H1 (cell line): ENCODE results near the gene NRXN2. TPM values are rescaled to one million over a fixed set of nuclear protein-coding genes. Genes with fewer than 3 reads are reported as not detected.
A peak's percentile ranks its signal among the peaks of the same experiment; 100 is the strongest.

Experiments used
- CTCF ChIA-PET: fragments of 300-600 bp; sonication (Branson Sonifier 250); formaldehyde crosslinking; loops from one replicate; lab custom pipeline; 2021; ENCODE audit not compliant: partially characterized antibody; lab: Charles Lee
- POLR2A ChIA-PET: fragments of 300-600 bp; sonication (Branson Sonifier 250); formaldehyde crosslinking; loops from one replicate; lab custom pipeline; 2021; ENCODE audit warnings: inconsistent platforms; ENCODE audit not compliant: partially characterized antibody; lab: Charles Lee
- DNase-seq, 2 experiments: peaks; one replicate each; pipeline versions ENCODE4 v3.0.0 to v3.0.0-alpha.2; 2010 to 2022; ENCODE audit warnings: low spot score in 2 of 2, low read depth in 1 of 2, mixed read lengths in 1 of 2
- FAIRE-seq: peaks from 2 replicates; lab custom pipeline; 2011; peaks lifted over from hg19 to GRCh38; lab: Jason Lieb, UNC
- H2AFZ ChIP-seq: 2 replicates; pipeline ENCODE4 v1.8.1; 2012; ENCODE audit warnings: low read length, inconsistent platforms
- H2AK5ac ChIP-seq: 2 replicates; pipeline ENCODE4 v1.6.1; 2013; ENCODE audit warnings: low read depth, low read length
- H2BK120ac ChIP-seq: replicated peaks from 2 replicates; pipeline ENCODE3; 2013; ENCODE audit warnings: low read depth, low read length, inconsistent platforms
- H2BK12ac ChIP-seq: 2 replicates; pipeline ENCODE4 v1.6.1; 2013; ENCODE audit warnings: low read depth, low read length
- H2BK15ac ChIP-seq: 2 replicates; pipeline ENCODE4 v1.6.1; 2013; ENCODE audit warnings: low read length
- H2BK20ac ChIP-seq: 2 replicates; pipeline ENCODE4 v1.6.1; 2013; ENCODE audit warnings: low read length
- H2BK5ac ChIP-seq: 2 replicates; pipeline ENCODE4 v1.6.1; 2013; ENCODE audit warnings: low read depth, low read length
- H3K14ac ChIP-seq: 2 replicates; pipeline ENCODE4 v1.6.1; 2013; ENCODE audit warnings: inconsistent platforms; ENCODE audit not compliant: insufficient read length
- H3K18ac ChIP-seq: 2 replicates; pipeline ENCODE4 v1.6.1; 2013; ENCODE audit warnings: low read length; ENCODE audit errors: extremely low read depth
- H3K23ac ChIP-seq: 2 replicates; pipeline ENCODE4 v1.6.1; 2013; ENCODE audit warnings: inconsistent platforms; ENCODE audit not compliant: insufficient read length
- H3K23me2 ChIP-seq: 2 replicates; pipeline ENCODE4 v1.6.1; 2013; ENCODE audit warnings: low read depth, low read length
- H3K27ac ChIP-seq: 2 replicates; pipeline ENCODE4 v1.6.1; 2011; ENCODE audit warnings: low read depth, low read length, inconsistent platforms
- H3K27me3 ChIP-seq, 4 experiments: replicated peaks in 1 of 4; 1 replicate in 1 of 4; 2 replicates in 3 of 4; pipeline versions ENCODE4 v1.6.1 to v1.8.1; 2011 to 2013; ENCODE audit warnings: low read length in 3 of 4, mild to moderate bottlenecking in 3 of 4, inconsistent platforms in 2 of 4, mixed read lengths in 2 of 4, moderate library complexity in 1 of 4; ENCODE audit not compliant: control insufficient read depth in 3 of 4, insufficient read depth in 3 of 4; ENCODE audit errors: extremely low read depth in 1 of 4
- H3K36me3 ChIP-seq, 4 experiments: 2 replicates each; pipeline versions ENCODE4 v1.6.1 to v1.8.1; 2011 to 2013; ENCODE audit warnings: mild to moderate bottlenecking in 4 of 4, low read length in 3 of 4, moderate library complexity in 2 of 4, control low read depth in 1 of 4, inconsistent platforms in 1 of 4; ENCODE audit not compliant: insufficient read depth in 4 of 4, control insufficient read depth in 2 of 4
- H3K4ac ChIP-seq: replicated peaks from 2 replicates; pipeline ENCODE3; 2013; ENCODE audit warnings: low read length, low read depth, mixed read lengths, inconsistent platforms; ENCODE audit not compliant: insufficient read length
- H3K4me1 ChIP-seq, 4 experiments: replicated peaks in 1 of 4; 1 replicate in 1 of 4; 2 replicates in 3 of 4; pipeline versions ENCODE4 v1.6.1 to v1.8.1; 2011 to 2013; ENCODE audit warnings: low read length in 3 of 4, inconsistent platforms in 2 of 4, mixed read lengths in 1 of 4; ENCODE audit not compliant: insufficient read depth in 4 of 4, control insufficient read depth in 3 of 4
- H3K4me2 ChIP-seq, 2 experiments: 2 replicates each; pipeline versions ENCODE4 v1.6.1 to v1.8.1; 2011 to 2013; ENCODE audit warnings: low read depth in 2 of 2, low read length in 2 of 2, control low read depth in 1 of 2, inconsistent platforms in 1 of 2, mild to moderate bottlenecking in 1 of 2; ENCODE audit not compliant: insufficient read depth in 1 of 2
- H3K4me3 ChIP-seq, 4 experiments: fragments of 200-600, 300-600 bp in 1 of 4; sonication (generic), shearing (Covaris generic), sonication (Bioruptor Twin) in 1 of 4; 2 replicates each; pipeline versions ENCODE4 v1.5.1 to v1.8.1; 2011 to 2016; ENCODE audit warnings: low read length in 4 of 4, low read depth in 3 of 4, control low read depth in 2 of 4, inconsistent platforms in 2 of 4, mild to moderate bottlenecking in 2 of 4, mixed read lengths in 1 of 4, moderate library complexity in 1 of 4; ENCODE audit not compliant: insufficient read depth in 2 of 4; ENCODE audit errors: extremely low read depth in 1 of 4
- H3K56ac ChIP-seq: replicated peaks from 2 replicates; pipeline ENCODE3; 2013; ENCODE audit warnings: low read depth, mild to moderate bottlenecking, mixed read lengths, low read length, inconsistent platforms; ENCODE audit not compliant: insufficient read length
- H3K79me1 ChIP-seq: 2 replicates; pipeline ENCODE4 v1.6.1; 2013; ENCODE audit warnings: low read depth, low read length, control low read depth
- H3K79me2 ChIP-seq, 2 experiments: 2 replicates each; pipeline versions ENCODE4 v1.6.1 to v1.8.1; 2012 to 2013; ENCODE audit warnings: low read length in 2 of 2, mild to moderate bottlenecking in 2 of 2, inconsistent platforms in 1 of 2; ENCODE audit not compliant: insufficient read depth in 2 of 2, control insufficient read depth in 1 of 2
- H3K9ac ChIP-seq, 4 experiments: replicated peaks in 1 of 4; 1 replicate in 1 of 4; 2 replicates in 3 of 4; pipeline versions ENCODE4 v1.6.1 to v1.8.1; 2011 to 2013; ENCODE audit warnings: low read depth in 3 of 4, low read length in 3 of 4, control low read depth in 2 of 4, mild to moderate bottlenecking in 2 of 4, moderate library complexity in 2 of 4, inconsistent platforms in 1 of 4; ENCODE audit errors: extremely low read depth in 1 of 4
- H3K9me3 ChIP-seq, 2 experiments: 2 replicates each; pipeline versions ENCODE4 v1.6.1 to v1.8.1; 2012 to 2013; ENCODE audit warnings: mild to moderate bottlenecking in 2 of 2, moderate library complexity in 2 of 2, control low read depth in 1 of 2, inconsistent platforms in 1 of 2, low read depth in 1 of 2, low read length in 1 of 2, mixed read lengths in 1 of 2; ENCODE audit not compliant: insufficient read depth in 2 of 2
- H4K20me1 ChIP-seq, 2 experiments: replicated peaks in 1 of 2; 2 replicates each; pipeline versions ENCODE3 to v1.8.1; 2011 to 2013; ENCODE audit warnings: inconsistent platforms in 2 of 2, low read length in 2 of 2, mild to moderate bottlenecking in 1 of 2; ENCODE audit not compliant: insufficient read depth in 2 of 2, control insufficient read depth in 1 of 2
- H4K5ac ChIP-seq: 2 replicates; pipeline ENCODE4 v1.6.1; 2013; ENCODE audit warnings: low read length, low read depth, mixed read lengths, inconsistent platforms; ENCODE audit not compliant: insufficient read length
- H4K8ac ChIP-seq: 2 replicates; pipeline ENCODE4 v1.8.0; 2013; ENCODE audit warnings: mild to moderate bottlenecking, moderate library complexity, low read length, inconsistent platforms; ENCODE audit not compliant: insufficient read depth; ENCODE audit errors: extremely low read depth
- H4K91ac ChIP-seq: replicated peaks from 2 replicates; pipeline ENCODE3; 2013; ENCODE audit warnings: low read length, mixed read lengths, inconsistent platforms; ENCODE audit not compliant: insufficient read length
- ASH2L ChIP-seq: fragments of 200-600, 300-600 bp; sonication (generic); IDR thresholded peaks from one replicate; pipeline ENCODE4 v1.7.1; 2017; ENCODE audit warnings: low read length
- CREB1 ChIP-seq: IDR thresholded peaks from 2 replicates; pipeline ENCODE4 v1.6.1; 2012; ENCODE audit warnings: inconsistent platforms
- MAFK ChIP-seq: IDR thresholded peaks from 2 replicates; pipeline ENCODE4 v1.6.1; 2012; ENCODE audit warnings: low read depth, mild to moderate bottlenecking, improper control_type of control experiment, low read length
- POLR2AphosphoS5 ChIP-seq: IDR thresholded peaks from 2 replicates; pipeline ENCODE4 v1.6.1; 2011; ENCODE audit warnings: low read depth, low read length
- RNF2 ChIP-seq: fragments of 200-900, 300-1000 bp; sonication (generic); IDR thresholded peaks from 2 replicates; pipeline ENCODE4 v1.7.1; 2016; ENCODE audit warnings: borderline replicate concordance, low read depth, mild to moderate bottlenecking, antibody characterized with exemption, low read length; ENCODE audit not compliant: poor library complexity, severe bottlenecking; ENCODE audit errors: missing control alignments
- SUZ12 ChIP-seq: fragments of 200-600 bp; sonication (generic); IDR thresholded peaks from 2 replicates; pipeline ENCODE4 v1.6.1; 2012; ENCODE audit warnings: mild to moderate bottlenecking, inconsistent platforms, low read length, moderate library complexity, mixed read lengths
- TEAD4 ChIP-seq: IDR thresholded peaks from 2 replicates; pipeline ENCODE4 v1.6.1; 2012; ENCODE audit warnings: low read depth, low read length, inconsistent platforms, mixed read lengths
- WGBS, 2 experiments: shearing (Covaris generic) in 1 of 2; methylation state at CpG; one replicate each; pipeline versions ENCODE4 v1.1.6 to v1.1.7; 2013 to 2015; ENCODE audit warnings: low lambda C conversion rate in 2 of 2, mixed read lengths in 2 of 2, inconsistent platforms in 1 of 2, low coverage in 1 of 2, missing lambda C conversion rate in 1 of 2; ENCODE audit not compliant: insufficient replicate concordance in 2 of 2, insufficient coverage in 1 of 2, insufficient read length in 1 of 2; ENCODE audit errors: extremely low coverage in 1 of 2, missing lambda C conversion rate in 1 of 2; 5-methylcytosine and 5-hydroxymethylcytosine counted together
- polyA plus RNA-seq, 7 experiments: library from polyadenylated mRNA; depleted of rRNA in 3 of 7; stranded (reverse) in 5 of 7; unstranded in 2 of 7; fragments of >200 nt in 5 of 7; fragments of 200-250 nt in 2 of 7; gene quantifications; 1 replicate in 5 of 7; 2 replicates in 1 of 7; 4 replicates in 1 of 7; pipeline versions ENCODE4 v1.2.1 to v1.2.3, GENCODE V29; 2011 to 2013; ENCODE audit warnings: missing spikeins in 2 of 7, mixed read lengths in 2 of 7
- total RNA-seq: library from RNA; stranded (reverse); fragmentation: NEBNext Ultra II Directional; extraction: Animal tissue kit (Norgen Biotek cat#: 25700); gene quantifications from 2 replicates; pipeline ENCODE4 v1.2.1, GENCODE V29; 2021
- TF ChIP-seq, protein P1 (sequence below): IDR thresholded peaks from 2 replicates; pipeline ENCODE4 v1.6.1; 2011; ENCODE audit warnings: low read depth, mild to moderate bottlenecking, low read length; ENCODE audit not compliant: insufficient read depth
- TF ChIP-seq, protein P2 (sequence below), 3 experiments: IDR thresholded peaks; 1 replicate in 2 of 3; 2 replicates in 1 of 3; pipeline versions ENCODE4 v1.5.1 to v1.6.1; 2011; ENCODE audit warnings: low read length in 3 of 3, mild to moderate bottlenecking in 3 of 3, inconsistent platforms in 2 of 3, low read depth in 1 of 3, moderate library complexity in 1 of 3; ENCODE audit not compliant: insufficient read depth in 1 of 3; ENCODE audit errors: control extremely low read depth in 1 of 3
- TF ChIP-seq, protein P3 (sequence below): IDR thresholded peaks from 2 replicates; pipeline ENCODE4 v1.6.1; 2012; ENCODE audit warnings: inconsistent platforms

NRXN2 gene
- total and polyA plus RNA-seq, 2 of the 8 experiments (the other 6 are each of a cell fraction or from before 2014, with no cell fraction given): 1.3 to 11.5 TPM

DNA sequence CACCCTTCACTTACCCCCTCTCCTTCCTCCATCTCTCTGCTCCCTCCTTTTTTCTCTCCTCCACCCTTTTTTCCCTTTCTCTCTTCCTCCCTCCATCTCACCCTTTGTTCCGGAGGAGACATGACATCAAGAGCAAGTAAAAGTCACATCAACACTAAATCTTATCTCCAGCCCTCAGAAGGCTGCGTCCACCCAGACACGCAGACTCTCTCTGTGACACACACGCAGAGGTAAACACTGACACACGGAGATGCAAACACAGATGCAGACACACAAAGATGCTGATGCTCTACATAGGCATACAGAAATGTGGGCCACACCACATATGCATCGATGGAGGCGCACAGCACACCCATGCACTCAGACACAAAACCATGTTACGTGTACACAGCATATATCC is 27.0 kb downstream of the NRXN2 start:
- no peak overlapping the region for H2BK20ac ChIP-seq
- H2BK15ac ChIP-seq: peak overlapping the region; percentile 24; the same call in 1 of the 2 replicates
- H3K27me3 ChIP-seq: peaks cover 0 to 4% (median under 1%) of the 10 kb centered on the region in 4 experiments; a peak in 3 of 7 replicates
- no peak overlapping the region for H3K4me2 ChIP-seq
- 0 out of 2 replicates have a peak, but pooled peaks cover under 1% of the 10 kb centered on the region for H3K23me2 ChIP-seq
- H3K18ac ChIP-seq: no peak overlapping the region
- ChIA-PET POLR2A (interaction anchor here (1.6 to 4.3 kb wide), 2 partner anchors 10 to 14 kb away, joined by 4 to 10 read pairs; no protein-coding TSS in a partner anchor), CTCF (interaction anchor here (1.0 to 5.2 kb wide), 5 partner anchors 7 to 48 kb away, joined by 4 to 30 read pairs (median 4); partner anchors contain the start of gene RASGRP2)
- H4K20me1 ChIP-seq: no peaks in the 10 kb centered on the region
- TF ChIP-seq CREB1: no peak
- TF ChIP-seq POLR2AphosphoS5: no peak
- no peak for TF ChIP-seq SUZ12
- TF ChIP-seq, protein P1, sequence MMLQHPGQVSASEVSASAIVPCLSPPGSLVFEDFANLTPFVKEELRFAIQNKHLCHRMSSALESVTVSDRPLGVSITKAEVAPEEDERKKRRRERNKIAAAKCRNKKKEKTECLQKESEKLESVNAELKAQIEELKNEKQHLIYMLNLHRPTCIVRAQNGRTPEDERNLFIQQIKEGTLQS: no peak
- TF ChIP-seq ASH2L: no peak
- TF ChIP-seq, protein P2, sequence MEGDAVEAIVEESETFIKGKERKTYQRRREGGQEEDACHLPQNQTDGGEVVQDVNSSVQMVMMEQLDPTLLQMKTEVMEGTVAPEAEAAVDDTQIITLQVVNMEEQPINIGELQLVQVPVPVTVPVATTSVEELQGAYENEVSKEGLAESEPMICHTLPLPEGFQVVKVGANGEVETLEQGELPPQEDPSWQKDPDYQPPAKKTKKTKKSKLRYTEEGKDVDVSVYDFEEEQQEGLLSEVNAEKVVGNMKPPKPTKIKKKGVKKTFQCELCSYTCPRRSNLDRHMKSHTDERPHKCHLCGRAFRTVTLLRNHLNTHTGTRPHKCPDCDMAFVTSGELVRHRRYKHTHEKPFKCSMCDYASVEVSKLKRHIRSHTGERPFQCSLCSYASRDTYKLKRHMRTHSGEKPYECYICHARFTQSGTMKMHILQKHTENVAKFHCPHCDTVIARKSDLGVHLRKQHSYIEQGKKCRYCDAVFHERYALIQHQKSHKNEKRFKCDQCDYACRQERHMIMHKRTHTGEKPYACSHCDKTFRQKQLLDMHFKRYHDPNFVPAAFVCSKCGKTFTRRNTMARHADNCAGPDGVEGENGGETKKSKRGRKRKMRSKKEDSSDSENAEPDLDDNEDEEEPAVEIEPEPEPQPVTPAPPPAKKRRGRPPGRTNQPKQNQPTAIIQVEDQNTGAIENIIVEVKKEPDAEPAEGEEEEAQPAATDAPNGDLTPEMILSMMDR (IDR thresholded peaks at IDR 0.05; ENCODE audit: control extremely low read depth in 1 of 3, insufficient read depth in 1 of 3, low read depth in 1 of 3, low read length in 3 of 3): no peak
- TF ChIP-seq, protein P3, sequence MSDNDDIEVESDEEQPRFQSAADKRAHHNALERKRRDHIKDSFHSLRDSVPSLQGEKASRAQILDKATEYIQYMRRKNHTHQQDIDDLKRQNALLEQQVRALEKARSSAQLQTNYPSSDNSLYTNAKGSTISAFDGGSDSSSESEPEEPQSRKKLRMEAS: no peak
- no peak for TF ChIP-seq TEAD4
- no peak for TF ChIP-seq MAFK
- TF ChIP-seq RNF2: no peak
- H3K4me1 ChIP-seq: no peaks in the 10 kb centered on the region; a peak in 3 of 7 replicates
- H4K8ac ChIP-seq: no peak overlapping the region
- no peaks in the 10 kb centered on the region for H3K79me2 ChIP-seq
- no peak overlapping the region for H3K23ac ChIP-seq
- H3K9me3 ChIP-seq: no peaks in the 10 kb centered on the region
- H2BK12ac ChIP-seq: no peak overlapping the region
- no peak overlapping the region for H3K9ac ChIP-seq
- no peak overlapping the region for H3K14ac ChIP-seq
- H3K4me3 ChIP-seq: no peak overlapping the region
- no peak overlapping the region for H2BK120ac ChIP-seq
- no peaks in the 10 kb centered on the region for H3K79me1 ChIP-seq
- H3K56ac ChIP-seq: no peak overlapping the region
- no peak for FAIRE-seq
- H3K36me3 ChIP-seq: no peaks in the 10 kb centered on the region
- no peak overlapping the region for H2AFZ ChIP-seq
- WGBS, 2 experiments: 86% methylated on average over 8 of the region's 8 CpGs; no CpG with 5 or more reads in 1 of the 2 experiments
- H3K4ac ChIP-seq: no peak overlapping the region
- no peak overlapping the region for H4K91ac ChIP-seq
- no peak overlapping the region for H2BK5ac ChIP-seq
- 0 out of 2 replicates have a peak overlapping the region, but pooled peaks have one; percentile 20 for H2AK5ac ChIP-seq
- no peak overlapping the region for H3K27ac ChIP-seq
- no peak overlapping the region for H4K5ac ChIP-seq
- DNase-seq: no peak
